IPS-NIHi7 (cell line): Measurements from ENCODE around the gene ETV2.
A peak's percentile ranks its signal among the peaks of the same experiment; 100 is the strongest.
"Not testable (repeated sequence)": the region's sequence is repeated elsewhere in the genome, so short reads cannot be mapped to it uniquely, and the experiment has no call there.

Experiments used
- DNase-seq: peaks from one replicate; pipeline ENCODE4 v3.0.0; 2012; ENCODE audit warnings: mixed read lengths; ENCODE audit errors: extremely low spot score

The ETV2 gene

GRCh38 chr19:35628565-35629331, 12.8 kb upstream of the ETV2 start, which contains the start of gene RBM42:
Gene RBM42, plus strand, starts transcription at chr19:35629036. Its CDS starts 118 bp downstream, at chr19:35629154.
- DNase-seq, result peak; percentile 99

- no peak for DNase-seq
Measured at GRCh38 chr19:35629332-35629633, 12.3 kb upstream of the ETV2 start.

DNA sequence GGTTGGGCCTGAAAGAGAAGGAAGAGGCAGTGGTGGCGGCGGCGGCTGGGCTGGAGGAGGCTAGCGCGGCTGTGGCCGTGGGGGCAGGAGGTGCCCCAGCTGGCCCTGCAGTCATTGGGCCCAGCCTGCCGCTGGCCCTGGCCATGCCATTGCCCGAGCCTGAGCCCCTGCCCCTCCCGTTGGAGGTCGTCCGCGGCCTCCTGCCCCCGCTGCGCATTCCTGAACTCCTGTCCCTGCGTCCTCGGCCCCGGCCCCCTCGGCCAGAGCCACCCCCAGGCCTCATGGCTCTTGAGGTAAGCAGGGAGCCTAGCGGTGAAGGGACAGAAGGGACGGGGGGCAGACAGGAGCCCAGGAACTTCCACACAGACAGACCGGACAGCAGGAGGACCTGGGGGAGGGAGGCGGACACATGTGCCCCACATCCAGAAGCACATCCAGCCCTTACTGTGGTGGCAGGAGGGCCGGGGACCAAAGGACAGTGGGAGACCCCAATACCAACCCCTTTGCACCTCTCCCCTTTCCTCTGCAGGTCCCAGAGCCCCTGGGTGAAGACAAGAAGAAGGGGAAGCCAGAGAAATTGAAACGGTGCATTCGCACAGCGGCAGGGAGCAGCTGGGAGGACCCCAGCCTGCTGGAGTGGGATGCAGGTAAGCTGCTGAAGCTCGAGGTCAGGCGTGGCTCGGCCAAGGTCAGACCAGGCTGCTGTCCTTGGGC, 7.7 kb upstream of the ETV2 start:
- no peak for DNase-seq

GRCh38 chr19:35636651-35637050, 4.9 kb upstream of the ETV2 start:
- DNase-seq, result no peak

DNA sequence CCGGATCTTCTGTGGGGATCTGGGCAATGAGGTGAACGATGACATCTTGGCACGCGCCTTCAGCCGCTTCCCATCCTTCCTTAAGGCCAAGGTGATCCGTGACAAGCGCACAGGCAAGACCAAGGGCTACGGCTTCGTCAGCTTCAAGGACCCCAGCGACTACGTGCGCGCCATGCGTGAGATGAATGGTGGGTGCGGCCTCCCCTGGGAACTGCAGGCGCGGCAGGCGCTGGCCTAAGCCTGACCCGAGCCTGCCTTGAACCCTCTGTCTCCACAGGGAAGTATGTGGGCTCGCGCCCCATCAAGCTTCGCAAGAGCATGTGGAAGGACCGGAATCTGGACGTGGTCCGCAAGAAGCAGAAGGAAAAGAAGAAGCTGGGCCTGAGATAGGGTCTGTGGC, 4.4 kb upstream of the ETV2 start:
- DNase-seq, result no peak

- DNase-seq, result no peak
Measured at GRCh38 chr19:35639321-35639639, 2.3 kb upstream of the ETV2 start.

GRCh38 chr19:35639863-35640262, 1.7 kb upstream of the ETV2 start:
- no peak for DNase-seq

- DNase-seq, result no peak
Measured at GRCh38 chr19:35642312-35642711, 767 bp downstream of the ETV2 start.

DNA sequence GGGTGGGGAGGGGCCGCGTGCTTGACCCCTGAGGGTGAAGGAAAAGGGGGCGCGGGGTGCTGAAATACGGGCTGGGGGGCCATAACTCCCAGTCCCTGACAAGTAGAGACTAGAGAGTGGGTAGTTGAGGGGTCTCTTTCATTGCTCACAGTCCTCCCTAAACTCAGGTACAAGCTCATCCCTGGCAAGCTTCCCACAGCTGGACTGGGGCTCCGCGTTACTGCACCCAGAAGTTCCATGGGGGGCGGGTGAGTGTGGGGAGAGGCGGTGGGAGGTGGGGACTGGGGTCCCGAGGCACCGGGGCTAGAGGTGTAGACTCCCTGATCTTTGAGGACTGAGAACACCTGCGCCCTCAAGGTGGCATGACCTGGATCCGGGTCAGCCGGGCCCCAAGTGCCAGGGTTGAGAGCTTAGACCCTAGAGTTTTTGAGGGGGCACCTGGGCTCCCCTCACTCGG, 1.3 kb downstream of the ETV2 start:
- no peak for DNase-seq

- DNase-seq, result peak; percentile 88
Measured at GRCh38 chr19:35643255-35644205, 2.0 kb downstream of the ETV2 start.

- DNase-seq, result peak; percentile 94
Measured at GRCh38 chr19:35644206-35644986, 2.9 kb downstream of the ETV2 start.

- peak; percentile 82 for DNase-seq
Measured at GRCh38 chr19:35644987-35645679, 3.6 kb downstream of the ETV2 start.

DNA sequence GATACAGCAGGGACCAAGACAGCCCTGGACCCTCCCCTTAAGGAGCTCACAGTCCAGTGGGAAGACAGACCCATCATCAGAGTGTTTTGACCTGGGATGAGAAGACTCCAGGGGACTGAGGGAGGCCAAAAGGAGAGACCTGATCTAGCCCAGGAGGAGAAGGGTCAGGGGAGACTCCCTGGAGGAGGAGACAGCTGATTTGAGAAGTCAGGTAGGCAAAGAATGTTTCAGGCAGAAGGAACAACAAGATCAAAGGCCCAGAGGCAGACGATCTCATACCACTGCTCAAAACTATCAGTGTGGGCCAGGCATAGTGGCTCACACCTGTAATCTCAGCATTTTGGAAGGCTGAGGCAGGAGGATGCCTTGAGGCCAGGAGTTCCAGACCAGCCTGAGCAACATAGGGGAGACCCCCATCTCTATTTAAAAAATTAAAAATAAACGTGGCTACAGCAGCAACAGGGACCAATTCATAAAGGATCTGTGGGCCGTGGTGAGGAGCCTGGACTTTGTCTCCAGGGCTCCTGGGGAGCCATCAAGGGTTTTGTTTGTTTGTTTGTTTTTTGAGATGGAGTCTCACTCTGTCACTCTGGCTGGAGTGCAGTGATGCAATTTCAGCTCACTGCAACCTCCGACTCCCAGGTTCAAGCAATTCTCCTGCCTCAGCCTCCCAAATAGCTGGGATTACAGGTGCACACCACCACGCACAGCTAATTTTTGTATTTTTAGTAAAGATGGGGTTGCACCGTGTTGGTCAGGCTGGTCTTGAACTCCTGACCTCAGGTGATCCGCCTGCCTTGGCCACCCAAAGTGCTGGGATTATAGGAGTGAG, 4.4 kb downstream of the ETV2 start:
- no peak for DNase-seq

GRCh38 chr19:35648017-35648961, 6.7 kb downstream of the ETV2 start, which contains the start of gene COX6B1:
Gene COX6B1, plus strand, starts transcription at chr19:35648323. Its CDS starts 2,921 bp downstream, at chr19:35651244.
- DNase-seq, result peak; percentile 98

DNA sequence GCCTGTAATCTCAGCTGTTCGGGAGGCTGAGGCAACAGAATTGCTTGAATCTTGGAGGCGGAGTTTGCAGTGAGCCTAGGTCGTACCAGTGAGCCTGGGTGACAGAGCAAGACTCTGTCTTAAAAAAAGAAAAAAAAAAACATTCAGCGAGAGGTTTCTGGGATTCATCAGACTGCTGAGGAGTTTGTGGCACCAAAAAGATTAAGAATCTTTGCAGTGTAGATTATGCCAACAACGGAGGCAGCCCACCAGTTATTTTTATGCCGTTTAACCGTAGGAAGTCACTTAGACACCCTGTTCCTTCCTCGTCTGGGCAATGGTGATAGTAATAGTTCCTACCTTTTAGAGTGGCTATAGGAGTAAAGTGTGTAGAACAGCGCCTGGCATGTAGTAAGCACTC, 9.0 kb downstream of the ETV2 start:
- DNase-seq, result no peak

DNA sequence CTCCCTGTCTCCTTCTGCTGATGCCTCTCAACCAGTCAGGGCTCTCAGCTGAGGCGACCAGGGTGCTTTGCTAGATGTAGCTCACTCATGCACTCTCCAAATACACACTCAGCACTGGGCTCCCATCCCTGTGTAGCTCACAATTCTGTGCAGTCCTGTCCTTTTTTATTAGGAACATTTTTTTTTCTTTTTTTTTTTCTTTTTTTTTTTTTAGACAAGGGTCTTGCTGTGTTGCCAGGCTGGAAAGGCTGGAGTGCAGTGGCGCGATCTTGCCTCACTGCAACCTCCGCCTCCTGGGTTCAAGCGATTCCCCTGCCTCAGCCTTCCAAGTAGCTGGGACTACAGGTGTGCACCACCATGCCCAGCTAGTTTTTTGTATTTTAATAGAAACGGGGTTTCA, 13.3 kb downstream of the ETV2 start:
- DNase-seq, result not testable (repeated sequence)

DNA sequence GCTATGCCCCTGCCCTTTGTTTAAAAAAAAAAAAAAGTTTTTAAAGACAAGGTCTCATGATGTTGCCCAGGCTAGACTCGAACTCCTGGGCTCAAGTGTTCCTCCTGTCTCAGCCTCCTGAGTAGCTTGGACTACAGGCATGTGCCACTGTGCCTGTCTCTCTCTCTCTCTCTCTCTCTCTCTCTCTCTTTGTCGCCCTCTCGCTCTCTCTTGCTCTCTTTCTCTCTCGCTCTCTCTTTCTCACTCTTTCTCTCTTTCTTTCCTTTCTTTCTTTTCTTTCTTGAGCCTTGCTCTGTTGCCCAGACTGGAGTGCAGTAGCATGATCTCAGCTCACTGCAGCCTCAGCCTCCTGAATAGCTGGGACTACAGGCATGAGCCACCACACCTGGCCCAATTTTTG, 14.1 kb downstream of the ETV2 start:
- DNase-seq, result no peak

GRCh38 chr19:35656700-35657099, 15.2 kb downstream of the ETV2 start:
- no peak for DNase-seq
